ENCODE results near the gene PTPRO.

The PTPRO gene

DNA sequence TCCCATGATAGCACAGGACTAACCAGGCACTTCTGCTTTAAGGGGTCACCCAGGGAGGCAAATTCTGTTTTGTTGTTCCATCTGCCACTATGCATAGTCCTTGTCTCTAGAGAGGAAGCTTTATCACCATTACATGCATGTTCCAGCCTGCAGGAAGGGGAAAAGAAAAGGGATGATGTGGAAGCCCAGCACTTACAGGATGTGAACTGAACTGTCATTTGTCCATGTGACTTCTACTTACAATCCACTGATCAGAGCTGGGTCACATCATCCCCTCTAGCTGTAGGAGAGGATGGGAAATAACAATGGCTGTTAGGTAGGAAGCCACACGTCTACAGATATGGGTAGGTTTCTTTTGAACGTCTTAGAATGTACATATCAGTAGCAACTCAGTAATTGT, 203.1 kb downstream of the PTPRO start:
- no peak for DNase-seq

- no peak for DNase-seq
Observed at GRCh38 chr12:15526033-15526432, 203.7 kb downstream of the PTPRO start.

DNA sequence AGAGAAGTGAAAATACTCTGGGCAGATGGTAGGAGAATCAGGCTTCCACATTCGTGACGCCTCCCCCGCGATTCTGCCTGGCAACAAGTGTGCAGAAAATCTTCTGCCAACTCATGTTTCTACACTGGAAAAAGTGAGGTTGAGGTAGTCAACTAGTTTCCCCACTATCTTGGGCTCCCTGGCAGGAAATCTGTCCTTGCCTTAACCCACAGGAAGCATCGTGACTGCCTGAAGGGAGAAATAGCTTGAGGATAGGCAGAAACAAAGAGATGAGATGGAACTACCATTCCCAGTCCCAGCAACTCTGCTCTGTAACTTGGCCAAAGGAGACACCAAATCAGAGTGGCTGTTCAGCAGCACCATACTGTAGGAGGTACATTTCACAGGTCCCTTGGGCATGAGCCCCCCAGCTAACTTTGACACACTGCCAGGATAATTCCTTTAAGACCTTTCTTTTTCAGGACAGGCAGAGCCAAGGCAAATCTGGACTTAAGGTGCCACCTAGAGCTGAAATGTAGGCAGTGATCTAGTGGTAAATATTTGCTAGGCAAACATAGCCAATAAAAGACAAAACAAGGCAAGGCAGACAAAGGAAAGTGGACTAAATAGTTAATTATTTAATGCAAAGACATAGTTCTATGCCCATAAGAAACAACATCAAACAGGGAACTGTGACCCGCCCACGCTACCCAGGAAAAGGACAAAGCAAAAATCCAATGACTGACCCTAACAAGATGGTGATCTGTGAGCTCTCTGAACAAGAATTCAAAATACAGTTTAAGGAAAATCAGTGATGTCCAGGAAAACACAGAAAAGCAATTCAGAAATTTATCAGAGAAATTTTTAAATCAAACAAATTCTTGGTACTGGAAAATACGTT, 205.1 kb downstream of the PTPRO start:
- peak in 5 of 56 donors; percentile 4 to 33 (median 6) for DNase-seq

DNA sequence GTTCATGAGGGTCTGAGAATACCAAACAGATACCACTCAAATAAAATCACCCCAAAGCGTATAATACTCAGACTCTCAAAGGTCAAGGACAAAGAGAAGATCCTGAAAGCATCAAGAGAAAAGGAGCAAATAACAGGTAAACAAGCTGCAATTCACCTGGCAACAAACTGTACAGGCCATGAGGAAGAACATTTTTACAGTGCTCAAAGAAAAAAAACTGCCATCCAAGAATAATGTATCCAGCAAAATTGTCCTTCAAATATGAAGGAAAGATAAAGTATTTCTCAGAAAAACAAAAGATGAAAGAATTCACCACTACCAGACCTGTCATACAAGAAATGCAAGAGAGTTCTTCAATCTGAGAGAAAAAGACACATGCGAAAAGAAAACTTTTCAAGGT, 206.4 kb downstream of the PTPRO start:
- no peak for DNase-seq

GRCh38 chr12:15530361-15530760, 208.1 kb downstream of the PTPRO start:
- DNase-seq = no peak

DNA sequence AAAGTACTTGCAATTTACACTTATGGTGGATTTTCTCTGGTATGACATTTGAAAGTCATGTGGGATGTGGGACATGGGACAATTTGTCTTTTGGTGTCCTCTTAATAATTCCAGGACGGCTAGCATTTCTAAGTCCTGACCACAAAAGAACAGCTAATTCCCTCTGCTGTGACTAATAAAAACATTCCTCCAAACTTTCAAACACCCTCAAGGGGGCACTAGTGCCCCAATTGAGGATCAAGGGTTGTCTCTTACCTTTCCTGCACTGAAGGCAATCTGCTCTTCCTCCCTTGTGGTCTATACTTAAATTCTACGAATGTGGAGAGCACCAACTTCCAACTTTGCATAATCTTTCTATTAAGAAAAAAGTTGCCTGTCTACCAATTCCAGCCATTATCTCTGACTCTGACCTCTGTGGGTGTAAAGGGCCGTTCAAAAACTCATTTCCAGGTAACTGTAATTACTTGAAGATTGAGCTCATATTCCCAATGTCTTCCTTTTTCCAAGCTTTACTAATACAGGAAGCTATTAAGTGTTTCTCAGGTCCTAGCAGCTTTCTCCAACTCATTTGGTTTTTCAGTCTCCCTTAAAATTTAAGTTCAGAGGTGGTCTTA, 210.2 kb downstream of the PTPRO start:
- peak in 3 of 56 donors; percentile 7 to 20 (median 12) for DNase-seq

DNA sequence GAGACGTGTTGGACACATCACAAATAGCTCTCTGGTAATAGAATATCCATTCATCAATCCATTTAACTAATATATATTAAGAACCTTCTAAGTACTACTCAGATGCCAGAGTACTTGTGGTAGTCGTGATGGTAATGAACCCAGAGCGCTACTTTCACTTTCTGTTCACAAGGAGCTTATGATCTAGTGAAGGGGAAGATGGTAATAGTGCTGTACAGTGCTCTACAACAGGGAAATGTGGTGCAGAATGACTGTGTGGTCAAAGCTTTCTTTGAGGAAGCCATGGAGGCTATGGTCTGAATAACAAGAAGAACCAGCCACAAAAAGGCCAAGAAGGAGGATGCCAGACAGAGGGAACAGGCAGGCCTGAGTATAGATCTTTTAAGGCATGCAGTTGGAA, 212.0 kb downstream of the PTPRO start:
- no peak for DNase-seq

GRCh38 chr12:15534874-15535273, 212.6 kb downstream of the PTPRO start:
- DNase-seq = no peak

GRCh38 chr12:15535352-15535781, 213.1 kb downstream of the PTPRO start:
- no peak for DNase-seq

DNA sequence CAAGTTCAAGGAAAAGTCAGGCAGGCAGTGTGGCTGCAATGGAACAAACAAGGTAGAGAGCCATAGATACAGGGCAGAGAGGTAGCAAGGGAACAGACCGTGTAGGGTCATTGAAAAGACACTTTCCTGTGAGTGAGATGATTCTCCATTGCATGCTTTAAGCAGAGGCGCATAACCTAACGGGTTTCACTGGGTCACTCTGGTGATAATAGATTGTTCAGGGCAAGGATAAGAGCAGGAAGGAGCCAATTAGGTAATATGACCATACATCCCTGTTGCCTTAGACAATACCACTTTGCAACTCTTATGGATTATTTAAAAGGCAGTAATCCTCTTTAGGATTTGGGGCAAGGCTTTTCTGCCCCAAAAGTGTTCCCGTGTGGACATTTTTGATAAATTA, 214.1 kb downstream of the PTPRO start:
- DNase-seq = no peak

DNA sequence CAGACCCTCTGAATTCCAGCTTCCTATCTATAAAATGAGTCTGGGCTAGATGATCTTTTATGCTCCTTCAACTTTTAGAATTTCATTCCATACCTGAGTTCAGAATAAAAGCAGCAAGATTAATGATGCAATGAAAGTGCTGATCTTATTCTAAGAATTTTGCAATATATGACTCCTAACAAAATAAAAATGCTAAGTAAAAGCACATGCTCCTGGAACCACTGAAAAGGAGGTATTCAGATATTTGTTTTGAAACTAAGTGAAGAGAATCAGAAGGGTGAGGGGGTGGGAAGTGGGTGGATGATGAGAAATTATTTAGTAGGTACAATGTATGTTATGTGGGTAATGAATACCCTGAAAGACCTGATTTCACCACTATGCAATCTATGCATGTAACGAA, 216.6 kb downstream of the PTPRO start:
- DNase-seq = no peak

GRCh38 chr12:15540005-15540404, 217.7 kb downstream of the PTPRO start:
- no peak for DNase-seq

DNA sequence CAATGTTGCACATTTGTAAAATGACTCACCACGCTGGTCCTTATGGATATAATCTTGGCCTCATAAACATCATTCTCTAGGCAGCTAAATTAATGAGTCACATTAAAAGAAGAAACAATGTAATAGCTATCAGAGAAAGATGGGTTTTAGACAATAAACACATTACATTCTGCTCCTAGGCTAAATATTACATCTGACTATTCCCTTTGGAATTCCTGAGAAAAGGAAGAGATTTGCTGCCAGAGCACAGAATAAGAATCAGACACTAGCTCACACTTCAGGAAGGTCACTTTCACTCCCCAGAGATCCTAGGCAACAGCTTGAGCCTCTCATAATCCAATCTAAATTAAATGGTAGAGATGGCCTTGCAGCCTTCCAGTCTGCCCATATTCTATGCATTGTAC, 218.2 kb downstream of the PTPRO start:
- no peak for DNase-seq

- DNase-seq = no peak
Observed at GRCh38 chr12:15541996-15542631, 219.8 kb downstream of the PTPRO start.

DNA sequence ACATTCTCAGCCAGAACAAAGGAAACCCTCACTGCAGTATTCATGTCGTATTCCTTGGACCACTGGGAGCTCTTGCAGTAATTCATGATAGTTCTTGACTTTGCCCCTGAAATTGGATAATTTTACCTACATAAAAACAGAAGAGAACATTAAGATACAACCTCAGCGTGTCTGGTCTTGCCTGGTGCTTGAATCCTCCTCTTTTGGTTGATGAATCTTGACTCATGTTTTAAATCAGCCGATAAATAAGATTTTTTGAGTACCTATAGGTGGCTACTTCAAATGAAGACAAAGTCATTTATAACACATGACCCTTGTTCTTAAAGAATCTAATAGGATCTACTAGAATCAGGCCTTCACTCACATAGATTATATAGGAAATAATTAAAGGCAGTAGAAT, 221.0 kb downstream of the PTPRO start:
- no peak for DNase-seq

- no peak for DNase-seq
Observed at GRCh38 chr12:15544589-15544988, 222.3 kb downstream of the PTPRO start.

DNA sequence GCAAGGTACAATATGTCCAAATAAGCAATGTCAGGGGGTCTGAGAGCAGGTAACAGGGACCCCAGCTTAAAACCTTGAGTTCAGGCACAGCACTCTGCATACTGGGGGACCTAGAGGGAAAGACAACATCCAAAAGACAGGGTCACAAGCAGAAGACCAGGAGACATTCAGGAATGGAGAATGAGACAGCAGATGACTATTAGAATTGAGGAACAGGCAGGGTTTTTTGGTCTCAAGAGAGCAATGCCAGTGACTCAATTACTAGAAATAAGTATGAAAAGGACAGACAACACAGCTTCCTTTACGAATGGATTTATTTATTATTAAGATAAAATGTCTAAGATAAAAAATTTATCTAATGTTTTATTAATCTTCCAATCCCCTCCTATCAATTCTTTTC, 223.0 kb downstream of the PTPRO start:
- no peak for DNase-seq

DNA sequence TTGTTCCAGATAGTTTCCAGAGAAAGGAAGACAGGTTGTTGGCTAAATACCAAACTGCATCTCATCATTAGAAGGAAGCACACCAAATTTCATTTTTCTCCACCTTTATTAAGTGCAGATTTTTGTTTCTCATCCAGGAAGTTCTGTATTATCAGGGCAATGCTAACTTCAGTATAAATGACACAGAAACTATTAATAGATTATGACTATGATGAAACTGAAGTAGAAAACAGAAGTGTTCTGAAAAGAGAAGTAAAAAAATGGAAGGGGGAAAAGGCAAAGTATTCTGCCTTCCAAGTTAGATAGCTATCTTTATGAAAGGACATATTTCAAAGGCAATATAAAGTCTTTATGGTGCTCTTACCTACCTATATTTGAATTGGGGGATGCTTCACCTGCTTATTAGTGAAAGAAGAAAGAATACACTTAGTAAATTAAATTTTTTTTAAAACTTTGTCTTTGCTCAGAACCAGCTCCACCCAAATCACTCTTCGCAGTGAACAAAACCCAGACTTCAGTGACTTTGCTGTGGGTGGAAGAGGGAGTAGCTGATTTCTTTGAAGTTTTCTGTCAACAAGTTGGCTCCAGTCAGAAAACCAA, 223.9 kb downstream of the PTPRO start:
- DNase-seq = no peak

DNA sequence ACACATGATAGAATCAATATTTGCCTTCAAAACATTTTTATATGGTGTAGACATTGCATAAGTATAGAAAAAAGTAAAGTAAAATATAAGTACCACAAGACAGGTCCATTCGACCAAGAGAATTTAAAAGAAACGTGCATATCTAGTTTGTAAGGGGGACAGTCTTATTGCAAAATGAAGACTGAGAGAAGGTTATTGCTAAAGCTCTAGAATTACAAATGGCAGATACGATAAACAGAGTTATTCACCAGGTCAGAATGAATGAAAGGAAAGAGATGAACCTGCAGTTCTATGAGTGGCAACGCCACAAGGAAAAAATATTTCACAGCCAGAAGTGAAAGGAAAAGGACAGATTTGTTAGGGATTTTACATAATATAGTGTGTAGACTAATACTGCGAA, 224.8 kb downstream of the PTPRO start:
- no peak for DNase-seq

DNA sequence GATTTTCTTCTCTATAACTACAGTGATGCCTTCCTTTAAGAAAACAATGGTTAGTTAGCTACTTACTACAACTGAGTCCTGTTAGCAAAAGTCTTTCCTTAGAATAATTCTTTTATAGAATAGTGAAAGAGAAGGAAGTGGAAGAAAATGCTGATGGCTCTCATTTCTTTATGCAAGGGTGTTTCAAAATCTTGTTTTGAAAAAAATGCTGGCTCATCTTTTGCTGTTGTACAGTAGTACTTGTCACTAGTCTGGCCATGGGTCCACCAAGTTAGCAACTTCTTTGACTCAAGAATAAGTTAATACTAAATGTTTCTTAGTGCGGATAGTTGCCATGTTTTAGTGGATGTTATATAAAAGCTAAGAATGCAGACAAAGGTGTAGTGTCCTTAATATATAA, 225.4 kb downstream of the PTPRO start:
- no peak for DNase-seq

DNA sequence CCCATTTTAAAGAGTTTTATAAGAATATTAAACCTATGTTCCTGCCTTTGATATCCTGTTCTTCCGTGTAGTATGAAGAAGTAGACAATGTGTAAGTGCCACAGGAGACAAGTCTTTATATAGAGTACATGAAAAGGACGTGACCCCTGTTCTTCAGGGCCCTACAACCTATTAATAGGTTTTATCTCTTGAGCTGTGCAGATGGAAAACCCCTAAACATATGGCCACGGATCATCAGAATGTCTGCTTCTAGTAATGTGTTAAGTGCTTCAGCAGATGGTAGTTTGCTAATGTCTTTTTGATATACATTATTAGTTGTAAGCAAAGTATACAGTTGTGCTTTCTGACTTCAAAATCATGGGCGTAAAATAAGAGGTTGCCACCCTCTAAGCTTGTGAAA, 228.5 kb downstream of the PTPRO start:
- no peak for DNase-seq

- DNase-seq = no peak
Observed at GRCh38 chr12:15555446-15555845, 233.1 kb downstream of the PTPRO start.
